Measurements from ENCODE around the gene FAM170B. TPM values are rescaled to one million over a fixed set of nuclear protein-coding genes. Genes with fewer than 3 reads are reported as not detected.

FAM170B gene
- total RNA-seq, 1 donor from 2014 or later, result not detected

DNA sequence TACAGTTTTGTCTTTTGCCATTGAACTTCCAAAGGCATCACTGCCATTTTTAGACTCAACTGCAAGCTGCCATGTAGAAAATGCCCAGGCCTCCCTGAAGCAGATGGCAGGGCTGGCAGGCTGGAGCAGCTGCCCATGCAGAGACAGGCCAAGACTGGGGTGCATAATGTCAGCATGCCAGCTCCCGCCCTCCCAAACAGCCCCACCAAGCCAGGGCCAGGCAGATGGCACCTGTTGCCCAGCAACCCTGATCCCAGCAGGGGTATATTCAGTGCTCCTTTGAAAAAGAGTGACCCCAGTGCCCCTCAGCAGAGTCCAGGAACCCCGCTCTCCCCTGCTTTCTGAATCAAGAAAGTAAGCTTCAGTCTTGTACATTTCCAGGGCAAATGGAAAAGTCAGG, 51.1 kb downstream of the FAM170B start:
- no peaks in the 10 kb centered on the region for H3K36me3 Mint-ChIP-seq (ENCODE audit: low read depth, unreplicated experiment)
- H3K4me3 Mint-ChIP-seq (ENCODE audit: unreplicated experiment), result no peak overlapping the region
- TF ChIP-seq, protein P1, sequence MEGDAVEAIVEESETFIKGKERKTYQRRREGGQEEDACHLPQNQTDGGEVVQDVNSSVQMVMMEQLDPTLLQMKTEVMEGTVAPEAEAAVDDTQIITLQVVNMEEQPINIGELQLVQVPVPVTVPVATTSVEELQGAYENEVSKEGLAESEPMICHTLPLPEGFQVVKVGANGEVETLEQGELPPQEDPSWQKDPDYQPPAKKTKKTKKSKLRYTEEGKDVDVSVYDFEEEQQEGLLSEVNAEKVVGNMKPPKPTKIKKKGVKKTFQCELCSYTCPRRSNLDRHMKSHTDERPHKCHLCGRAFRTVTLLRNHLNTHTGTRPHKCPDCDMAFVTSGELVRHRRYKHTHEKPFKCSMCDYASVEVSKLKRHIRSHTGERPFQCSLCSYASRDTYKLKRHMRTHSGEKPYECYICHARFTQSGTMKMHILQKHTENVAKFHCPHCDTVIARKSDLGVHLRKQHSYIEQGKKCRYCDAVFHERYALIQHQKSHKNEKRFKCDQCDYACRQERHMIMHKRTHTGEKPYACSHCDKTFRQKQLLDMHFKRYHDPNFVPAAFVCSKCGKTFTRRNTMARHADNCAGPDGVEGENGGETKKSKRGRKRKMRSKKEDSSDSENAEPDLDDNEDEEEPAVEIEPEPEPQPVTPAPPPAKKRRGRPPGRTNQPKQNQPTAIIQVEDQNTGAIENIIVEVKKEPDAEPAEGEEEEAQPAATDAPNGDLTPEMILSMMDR (IDR thresholded peaks at IDR 0.05; ENCODE audit: unreplicated experiment), result no peak

DNA sequence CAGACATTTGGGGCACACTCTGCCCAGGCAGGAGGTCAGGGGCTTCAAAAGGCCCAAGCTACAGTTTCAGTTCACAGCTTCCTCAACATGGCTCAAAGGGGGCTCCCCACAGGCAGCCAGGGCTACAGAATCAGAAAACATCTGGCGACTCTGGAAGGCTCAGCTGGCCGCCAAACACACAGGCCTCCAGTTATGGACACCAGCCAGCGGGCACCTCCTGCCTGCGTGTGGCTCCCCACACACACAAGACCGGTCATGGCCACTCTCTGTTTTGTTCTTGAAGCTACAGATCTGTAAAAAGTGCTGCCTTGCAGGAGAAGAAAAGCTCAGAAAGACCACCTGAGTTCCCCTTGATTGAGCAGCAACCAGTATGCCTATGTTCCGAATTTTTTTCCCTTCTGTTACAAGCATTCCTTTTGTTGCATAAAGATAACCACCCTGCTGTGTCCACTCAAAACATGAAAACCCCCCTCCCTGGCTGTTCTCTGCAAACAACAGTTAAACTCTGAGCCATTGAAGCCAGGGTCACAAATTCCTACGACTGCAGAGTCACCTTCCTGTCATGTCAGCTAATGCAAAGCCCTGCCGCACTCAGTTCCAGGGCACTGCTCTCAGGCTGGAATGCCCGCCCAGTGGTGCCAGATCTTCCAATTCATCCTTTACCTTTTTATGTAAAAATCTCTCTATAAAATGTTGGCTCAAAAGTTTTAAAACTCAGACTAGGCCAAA, 52.1 kb downstream of the FAM170B start:
- Mint-ChIP-seq H3K27me3 (ENCODE audit: unreplicated experiment) (no peaks in the 10 kb centered on the region), H3K4me3 (ENCODE audit: unreplicated experiment) (no peak overlapping the region), H3K4me1 (ENCODE audit: unreplicated experiment) (no peaks in the 10 kb centered on the region), H3K9me3 (ENCODE audit: unreplicated experiment) (no peaks in the 10 kb centered on the region), H3K36me3 (ENCODE audit: low read depth, unreplicated experiment) (no peaks in the 10 kb centered on the region), H3K27ac (ENCODE audit: unreplicated experiment) (no peak overlapping the region)
- DNase-seq (ENCODE audit: low spot score), result no peak
- TF ChIP-seq, protein P1 (IDR thresholded peaks at IDR 0.05; ENCODE audit: unreplicated experiment), result no peak

More for the DNA sequence above, 51.1 kb downstream of the FAM170B start:
- Mint-ChIP-seq H3K9me3 (ENCODE audit: unreplicated experiment) (no peaks in the 10 kb centered on the region), H3K27me3 (ENCODE audit: unreplicated experiment) (no peaks in the 10 kb centered on the region), H3K27ac (ENCODE audit: unreplicated experiment) (no peak overlapping the region), H3K4me1 (ENCODE audit: unreplicated experiment) (no peaks in the 10 kb centered on the region)
- DNase-seq (ENCODE audit: low spot score), result no peak

Other genes starting within 250 kb of the FAM170B start
- not detected for gene LRRC18, start 194.2 kb downstream of the FAM170B start, total RNA-seq (ENCODE audit: unreplicated experiment)
- 0.38 TPM for gene VSTM4, start 18.5 kb downstream of the FAM170B start, total RNA-seq (ENCODE audit: unreplicated experiment)
- 1.6 TPM for gene TMEM273, start 54.4 kb upstream of the FAM170B start, total RNA-seq (ENCODE audit: unreplicated experiment)
- not detected for gene C10orf71, start 165.1 kb upstream of the FAM170B start, total RNA-seq (ENCODE audit: unreplicated experiment)